ENCODE data around the gene CTNND2.

The CTNND2 gene

DNA sequence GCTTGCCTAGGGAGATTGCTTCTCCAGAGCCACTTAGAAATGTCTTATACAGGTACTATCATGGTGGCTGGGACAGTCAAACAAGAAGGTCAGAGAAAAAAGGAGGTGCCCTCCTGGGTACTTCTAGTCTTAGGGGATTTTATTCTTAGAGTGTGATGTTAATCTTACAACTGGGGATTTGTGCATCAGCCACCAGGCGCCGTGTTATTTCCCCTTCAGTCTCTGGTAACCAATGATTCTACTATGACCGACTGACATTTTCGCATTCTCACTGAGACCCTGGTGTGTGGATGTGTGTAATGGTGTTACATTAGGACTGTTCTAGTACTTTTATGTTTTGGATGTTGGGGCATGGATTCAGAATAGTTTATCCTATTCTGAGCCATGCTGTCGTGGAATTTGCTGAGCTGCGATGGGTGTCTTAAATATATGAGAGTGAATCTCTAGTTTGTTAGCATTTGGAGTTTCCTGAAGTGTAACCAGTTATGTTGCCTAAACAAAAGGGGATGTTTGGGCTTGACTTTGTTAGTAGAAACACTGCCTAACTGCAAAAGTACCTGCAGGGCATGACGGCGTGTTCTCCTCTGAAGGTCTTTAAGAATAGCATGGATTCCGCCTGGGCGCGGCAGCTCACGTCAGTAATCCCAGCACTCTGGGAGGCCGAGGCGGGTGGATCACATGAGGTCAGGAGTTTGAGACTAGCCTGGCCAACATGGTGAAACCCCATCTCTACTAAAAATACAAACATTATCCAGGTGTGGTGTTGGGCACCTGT is 968.0 kb downstream of the CTNND2 start:
- no peak for TF ChIP-seq EZH2 (optimal IDR thresholded peaks at IDR 0.05; ENCODE audit: low read depth, low read length)
- TF ChIP-seq, protein P1, sequence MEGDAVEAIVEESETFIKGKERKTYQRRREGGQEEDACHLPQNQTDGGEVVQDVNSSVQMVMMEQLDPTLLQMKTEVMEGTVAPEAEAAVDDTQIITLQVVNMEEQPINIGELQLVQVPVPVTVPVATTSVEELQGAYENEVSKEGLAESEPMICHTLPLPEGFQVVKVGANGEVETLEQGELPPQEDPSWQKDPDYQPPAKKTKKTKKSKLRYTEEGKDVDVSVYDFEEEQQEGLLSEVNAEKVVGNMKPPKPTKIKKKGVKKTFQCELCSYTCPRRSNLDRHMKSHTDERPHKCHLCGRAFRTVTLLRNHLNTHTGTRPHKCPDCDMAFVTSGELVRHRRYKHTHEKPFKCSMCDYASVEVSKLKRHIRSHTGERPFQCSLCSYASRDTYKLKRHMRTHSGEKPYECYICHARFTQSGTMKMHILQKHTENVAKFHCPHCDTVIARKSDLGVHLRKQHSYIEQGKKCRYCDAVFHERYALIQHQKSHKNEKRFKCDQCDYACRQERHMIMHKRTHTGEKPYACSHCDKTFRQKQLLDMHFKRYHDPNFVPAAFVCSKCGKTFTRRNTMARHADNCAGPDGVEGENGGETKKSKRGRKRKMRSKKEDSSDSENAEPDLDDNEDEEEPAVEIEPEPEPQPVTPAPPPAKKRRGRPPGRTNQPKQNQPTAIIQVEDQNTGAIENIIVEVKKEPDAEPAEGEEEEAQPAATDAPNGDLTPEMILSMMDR (IDR thresholded peaks at IDR 0.05; ENCODE audit: low read length), result no peak
- no peak for TF ChIP-seq EZH2phosphoT487 (IDR thresholded peaks at IDR 0.05; ENCODE audit: low read length)
- no peak overlapping the region for H2AFZ ChIP-seq (ENCODE audit: low read length)
- DNase-seq, result no peak
- no peak overlapping the region for H3K9ac ChIP-seq (ENCODE audit: low read length)
- no peaks in the 10 kb centered on the region for H3K27me3 ChIP-seq (replicated peaks; ENCODE audit: insufficient read depth, low read length)
- H3K9me2 ChIP-seq (replicated peaks; ENCODE audit: insufficient read depth, low read length), result no peaks in the 10 kb centered on the region
- H3K9me3 ChIP-seq (replicated peaks; ENCODE audit: insufficient read depth, low read length), result no peaks in the 10 kb centered on the region
- no peaks in the 10 kb centered on the region for H4K20me1 ChIP-seq (ENCODE audit: insufficient read depth, low read length)
- H3K4me3 ChIP-seq (ENCODE audit: low read length), result no peak overlapping the region
- no peaks in the 10 kb centered on the region for H3K36me3 ChIP-seq (replicated peaks; ENCODE audit: insufficient read depth, low read length)
- H3K27ac ChIP-seq (ENCODE audit: low read length), result no peak overlapping the region
- H3K4me1 ChIP-seq (ENCODE audit: low read length), result no peaks in the 10 kb centered on the region
- no peaks in the 10 kb centered on the region for H3F3A ChIP-seq (ENCODE audit: insufficient read depth, low read length)
- no peak overlapping the region for H3K4me2 ChIP-seq (ENCODE audit: low read depth, low read length)
- H3K79me2 ChIP-seq (ENCODE audit: low read length), result no peaks in the 10 kb centered on the region

DNA sequence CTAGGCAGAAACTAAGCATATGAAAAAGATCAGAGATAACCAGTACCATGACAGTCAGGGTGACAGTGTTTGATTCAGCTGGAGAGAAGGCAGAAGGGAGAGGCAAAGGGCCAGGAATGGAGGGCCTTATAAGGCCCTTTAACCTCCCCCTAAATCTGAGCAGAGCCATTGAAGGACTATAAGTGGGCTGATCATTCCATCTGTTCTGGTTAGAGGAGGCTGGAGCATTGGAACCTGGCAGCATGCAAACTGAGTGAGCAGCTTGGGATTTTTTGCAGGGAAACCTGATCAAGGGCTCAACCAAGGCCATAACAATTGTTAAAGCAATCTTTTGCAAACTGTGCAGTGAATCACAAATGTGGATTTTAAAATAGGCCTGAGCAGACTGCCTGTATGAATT is 968.7 kb downstream of the CTNND2 start:
- no peaks in the 10 kb centered on the region for H3K9me2 ChIP-seq (replicated peaks; ENCODE audit: insufficient read depth, low read length)
- no peaks in the 10 kb centered on the region for H3F3A ChIP-seq (ENCODE audit: insufficient read depth, low read length)
- H3K4me2 ChIP-seq (ENCODE audit: low read depth, low read length), result no peak overlapping the region
- no peak overlapping the region for H3K4me3 ChIP-seq (ENCODE audit: low read length)
- DNase-seq, result no peak
- TF ChIP-seq, protein P1 (IDR thresholded peaks at IDR 0.05; ENCODE audit: low read length), result no peak
- no peak for TF ChIP-seq EZH2 (optimal IDR thresholded peaks at IDR 0.05; ENCODE audit: low read depth, low read length)
- TF ChIP-seq EZH2phosphoT487 (IDR thresholded peaks at IDR 0.05; ENCODE audit: low read length), result no peak
- no peak overlapping the region for H3K27ac ChIP-seq (ENCODE audit: low read length)
- H3K4me1 ChIP-seq (ENCODE audit: low read length), result no peaks in the 10 kb centered on the region
- H3K9ac ChIP-seq (ENCODE audit: low read length), result no peak overlapping the region
- no peaks in the 10 kb centered on the region for H3K9me3 ChIP-seq (replicated peaks; ENCODE audit: insufficient read depth, low read length)
- no peak overlapping the region for H2AFZ ChIP-seq (ENCODE audit: low read length)
- no peaks in the 10 kb centered on the region for H3K36me3 ChIP-seq (replicated peaks; ENCODE audit: insufficient read depth, low read length)
- H3K79me2 ChIP-seq (ENCODE audit: low read length), result no peaks in the 10 kb centered on the region
- H3K27me3 ChIP-seq (replicated peaks; ENCODE audit: insufficient read depth, low read length), result no peaks in the 10 kb centered on the region
- no peaks in the 10 kb centered on the region for H4K20me1 ChIP-seq (ENCODE audit: insufficient read depth, low read length)

- TF ChIP-seq, protein P1 (IDR thresholded peaks at IDR 0.05; ENCODE audit: low read length), result no peak
- TF ChIP-seq EZH2phosphoT487 (IDR thresholded peaks at IDR 0.05; ENCODE audit: low read length) (no peak), EZH2 (optimal IDR thresholded peaks at IDR 0.05; ENCODE audit: low read depth, low read length) (no peak)
- Histone ChIP-seq H3K27ac (ENCODE audit: low read length) (no peak overlapping the region), H3K9ac (ENCODE audit: low read length) (no peak overlapping the region), H3K27me3 (replicated peaks; ENCODE audit: insufficient read depth, low read length) (no peaks in the 10 kb centered on the region), H3K79me2 (ENCODE audit: low read length) (no peaks in the 10 kb centered on the region), H3K4me2 (ENCODE audit: low read depth, low read length) (no peak overlapping the region), H3F3A (ENCODE audit: insufficient read depth, low read length) (no peaks in the 10 kb centered on the region), H3K4me1 (ENCODE audit: low read length) (no peaks in the 10 kb centered on the region), H3K4me3 (ENCODE audit: low read length) (no peak overlapping the region), H4K20me1 (ENCODE audit: insufficient read depth, low read length) (no peaks in the 10 kb centered on the region), H3K9me2 (replicated peaks; ENCODE audit: insufficient read depth, low read length) (no peaks in the 10 kb centered on the region), H3K36me3 (replicated peaks; ENCODE audit: insufficient read depth, low read length) (no peaks in the 10 kb centered on the region), H2AFZ (ENCODE audit: low read length) (no peak overlapping the region), H3K9me3 (replicated peaks; ENCODE audit: insufficient read depth, low read length) (no peaks in the 10 kb centered on the region)
- DNase-seq, result no peak
Observed at GRCh38 chr5:10934783-10935355, 969.4 kb downstream of the CTNND2 start.
